Daoy (cell line): ENCODE data around the gene CYSLTR1. TPM values are rescaled to one million over a fixed set of nuclear protein-coding genes. Genes with fewer than 3 reads are reported as not detected.

ENCODE experiments used
- total RNA-seq: library from RNA; depleted of rRNA; stranded (reverse); fragments of >200 nt; shearing (Covaris generic); gene quantifications from 2 replicates; pipeline ENCODE4 v1.2.3, GENCODE V29; 2014; rRNA removed

Gene CYSLTR1
- total RNA-seq, 1 experiment from 2014 or later: not detected

Other genes with a start within 250 kb of the CYSLTR1 start
- 282 and 355 TPM in 2 replicates for gene PGK1, start 223.4 kb downstream of the CYSLTR1 start, total RNA-seq
- gene TAF9B, start 188.0 kb downstream of the CYSLTR1 start, total RNA-seq: 27.0 and 30.2 TPM in 2 replicates